Activated CD4-positive, alpha-beta T cell treated with anti-CD3 and anti-CD28 coated beads, Interleukin-10, Interleukin-2, amounts not matched to agents 100 ng/mL and 50 ng/mL, durations not matched to agents 16 hours and 8 hours (primary cell): ENCODE measurements around the gene AQP7.
"Not testable (repeated sequence)": the region's sequence is repeated elsewhere in the genome, so short reads cannot be mapped to it uniquely, and the experiment has no call there.

Experiments used
- DNase-seq: peaks from one replicate; pipeline ENCODE4 v3.0.0-alpha.2; 2020

The AQP7 gene

DNA sequence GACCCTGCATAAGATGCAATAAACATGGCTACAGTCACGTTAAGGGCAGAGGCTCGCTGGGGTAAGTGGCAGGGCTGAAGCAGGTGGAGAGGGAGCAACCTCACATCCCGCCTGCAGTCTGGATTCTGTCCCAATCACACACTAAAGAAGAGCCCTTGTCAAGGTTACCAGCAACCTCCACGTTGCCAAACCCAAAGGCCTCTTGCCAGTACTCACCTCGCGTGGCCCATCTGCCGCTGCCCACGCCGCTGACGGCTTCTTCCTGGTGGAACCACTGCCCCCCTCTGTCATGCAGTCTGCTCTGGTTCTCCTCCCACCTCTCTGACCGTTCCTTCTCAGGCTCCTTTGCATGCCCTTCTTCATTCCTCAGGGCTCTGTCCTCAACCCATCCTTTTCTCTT is 8.8 kb downstream of the AQP7 start:
- DNase-seq, result no peak

DNA sequence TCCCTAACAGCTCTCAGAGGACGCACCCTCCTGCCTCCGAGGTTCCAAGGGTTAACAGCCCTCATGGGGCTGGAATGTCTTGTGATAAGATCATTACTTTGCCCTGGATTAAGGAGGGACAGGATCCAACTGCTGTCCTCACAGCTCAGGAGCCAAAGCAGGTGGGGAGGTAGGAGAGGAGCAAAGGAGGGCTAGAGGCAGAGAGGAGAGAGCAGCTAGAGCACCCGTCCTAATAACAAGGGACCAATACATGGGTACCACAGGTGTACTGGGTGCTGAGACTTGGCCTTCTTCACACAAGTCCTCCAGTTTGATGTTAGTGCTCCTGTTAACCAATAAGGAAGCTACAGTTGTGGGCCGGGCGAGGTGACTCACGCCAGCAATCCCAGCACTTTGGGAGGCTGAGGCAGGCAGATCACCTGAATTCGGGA is 9.8 kb downstream of the AQP7 start:
- DNase-seq, result not testable (repeated sequence)

DNA sequence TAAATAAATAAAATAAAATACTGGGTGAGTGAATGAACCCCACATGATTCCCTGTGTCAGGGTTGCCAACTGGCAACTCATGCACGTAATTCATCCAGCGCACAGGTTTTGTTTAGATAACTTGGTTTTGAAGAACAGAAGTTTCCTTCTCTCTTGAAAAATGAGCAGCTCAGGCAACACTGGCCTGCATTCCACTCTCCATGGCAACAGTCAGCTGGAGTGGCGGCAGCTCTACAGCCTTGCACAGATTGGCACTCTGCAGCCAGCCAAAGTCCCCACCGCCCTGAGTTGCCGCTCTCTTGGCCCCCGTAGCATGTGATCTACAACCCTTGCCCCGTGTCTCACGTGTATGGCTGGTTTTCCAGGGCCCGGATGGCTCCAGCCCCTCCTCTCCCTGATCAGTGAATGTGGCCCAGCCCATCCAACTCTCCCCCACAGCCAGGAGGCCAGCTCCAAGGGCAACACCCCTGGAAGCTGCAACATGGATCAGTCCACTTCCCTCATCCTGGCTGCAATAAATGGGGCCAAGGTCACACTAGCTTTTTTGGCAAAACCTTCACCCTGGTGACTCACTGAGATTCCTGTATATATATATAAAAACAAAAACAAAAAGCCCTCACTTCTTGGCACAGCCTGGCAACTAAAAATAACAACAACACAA is 11.1 kb downstream of the AQP7 start:
- not testable (repeated sequence) for DNase-seq

DNA sequence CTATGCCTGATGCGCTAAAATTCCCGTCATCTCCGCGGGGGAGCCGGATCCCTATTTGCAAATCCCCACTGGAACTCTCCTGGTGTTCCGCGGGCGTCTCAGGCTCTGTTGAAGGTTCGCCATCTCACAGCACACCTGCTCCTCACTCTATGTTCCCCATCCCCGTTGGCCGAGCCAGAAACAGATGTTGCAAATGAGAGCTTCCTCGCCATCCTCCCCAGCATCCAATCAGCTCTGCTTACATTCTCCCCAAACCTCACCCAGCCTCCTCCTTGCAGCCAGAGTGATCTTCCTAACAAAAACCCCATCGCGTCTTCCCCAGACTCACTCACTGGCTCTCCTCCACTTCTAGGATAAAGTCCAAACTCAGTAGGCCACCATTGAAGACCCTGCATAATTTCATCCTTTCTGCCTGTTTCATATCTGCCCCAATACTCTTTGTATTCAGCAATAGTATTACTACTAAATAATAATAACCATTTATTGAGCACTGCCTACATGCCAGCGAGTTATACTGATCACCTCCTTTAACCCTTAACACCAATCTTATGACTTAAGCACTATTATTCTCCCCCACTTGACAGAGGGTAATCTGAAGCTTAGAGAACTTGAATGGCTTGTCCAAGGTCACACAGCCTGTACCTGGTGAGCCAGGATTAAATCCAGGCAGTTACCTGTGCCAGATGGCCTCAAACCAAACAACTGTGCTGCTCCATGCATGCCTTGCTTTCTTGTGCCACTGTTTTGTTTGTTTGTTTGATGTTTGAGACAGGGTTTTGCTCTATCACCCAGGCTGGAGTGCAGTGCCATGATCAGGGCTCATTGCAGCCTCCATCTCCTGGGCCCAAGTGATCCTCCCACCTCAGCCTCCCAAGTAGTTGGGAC is 14.0 kb downstream of the AQP7 start:
- DNase-seq, result no peak

DNA sequence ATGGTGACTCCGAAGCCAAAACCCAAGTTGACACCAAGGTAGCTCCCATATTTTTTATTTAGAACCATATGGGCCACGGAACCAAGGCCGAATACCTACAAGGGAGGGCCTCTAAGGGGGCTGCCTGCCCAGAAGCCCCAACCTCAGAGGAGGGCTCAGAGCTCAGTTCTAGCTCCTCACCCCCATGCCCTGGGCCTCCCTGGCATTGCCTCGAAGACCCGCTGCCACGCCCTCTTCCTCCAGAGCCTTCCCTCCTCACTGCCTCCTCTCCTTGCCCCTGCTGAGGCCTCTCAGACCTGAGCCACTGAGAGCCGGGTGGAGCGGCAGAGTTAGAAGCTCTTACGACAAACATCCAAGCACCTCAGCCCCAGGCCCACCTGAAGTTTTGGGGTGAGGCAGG is 15.4 kb downstream of the AQP7 start:
- not testable (repeated sequence) for DNase-seq

DNA sequence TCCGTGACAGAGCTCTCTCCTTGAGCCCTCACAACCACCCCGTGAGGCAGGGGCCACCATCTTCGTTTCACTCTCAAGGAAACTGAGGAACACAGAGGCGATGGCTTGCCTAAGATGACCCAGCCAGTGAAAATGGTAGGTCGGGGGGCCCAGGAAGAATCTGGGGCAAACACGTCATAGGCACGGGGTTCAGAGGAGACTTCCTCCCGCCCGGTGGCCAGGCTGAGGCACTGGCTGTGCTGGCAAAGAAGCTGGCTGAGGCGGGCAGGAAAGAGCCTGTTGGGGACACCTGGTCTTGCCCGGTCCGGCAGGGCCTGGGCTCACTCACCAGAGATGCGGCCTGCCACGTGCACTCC is 15.7 kb downstream of the AQP7 start:
- not testable (repeated sequence) for DNase-seq

DNA sequence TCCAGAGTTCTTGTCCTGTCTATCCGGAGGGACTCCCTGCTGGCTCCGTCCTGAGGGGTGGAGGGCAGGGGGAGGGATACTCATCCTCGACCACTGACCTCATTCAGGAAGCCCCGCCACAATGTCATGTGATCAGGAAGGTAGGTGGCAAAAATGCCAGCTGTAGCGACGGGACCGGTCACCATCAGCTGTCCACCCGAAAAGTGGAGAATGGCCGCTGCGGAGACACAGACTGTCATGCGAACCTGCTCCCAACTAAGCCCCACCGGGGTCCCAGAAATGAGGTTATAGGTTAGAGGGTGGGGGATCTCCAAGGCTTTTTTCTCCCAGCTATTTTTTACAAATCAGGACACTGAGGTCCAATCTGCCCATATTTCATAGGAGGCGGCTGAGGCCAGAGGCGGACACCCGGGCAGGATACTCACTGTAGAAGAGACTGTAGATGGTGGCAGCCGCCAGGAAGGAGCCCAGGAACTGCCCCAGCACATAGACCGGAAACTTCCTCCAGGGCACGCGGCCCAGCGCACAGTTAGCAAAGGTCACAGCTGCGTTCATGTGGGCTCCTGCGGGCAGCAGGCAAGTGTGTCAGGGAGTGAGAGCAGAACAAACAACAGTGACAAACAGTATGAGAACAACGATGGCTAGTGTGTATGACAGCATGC is 16.3 kb downstream of the AQP7 start:
- not testable (repeated sequence) for DNase-seq

DNA sequence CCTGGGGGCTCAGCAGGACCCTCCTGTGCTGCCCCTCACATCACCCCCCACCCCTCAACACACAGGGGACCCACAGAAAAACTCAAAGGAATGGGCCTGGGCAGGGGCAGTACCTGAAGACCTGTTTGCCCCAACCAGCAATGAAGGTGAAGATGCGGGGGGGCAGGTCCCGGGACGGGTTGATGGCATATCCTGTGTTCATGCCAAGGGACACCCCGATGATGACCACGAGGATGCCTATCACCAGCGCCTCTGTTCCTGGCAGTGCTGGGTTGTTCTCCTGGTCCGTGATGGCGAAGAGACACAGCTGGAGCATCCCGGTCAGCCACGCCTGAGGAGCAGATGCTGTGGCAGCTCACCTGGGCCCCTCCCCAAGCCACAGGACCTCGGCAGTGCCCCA is 16.8 kb downstream of the AQP7 start:
- DNase-seq, result not testable (repeated sequence)

DNA sequence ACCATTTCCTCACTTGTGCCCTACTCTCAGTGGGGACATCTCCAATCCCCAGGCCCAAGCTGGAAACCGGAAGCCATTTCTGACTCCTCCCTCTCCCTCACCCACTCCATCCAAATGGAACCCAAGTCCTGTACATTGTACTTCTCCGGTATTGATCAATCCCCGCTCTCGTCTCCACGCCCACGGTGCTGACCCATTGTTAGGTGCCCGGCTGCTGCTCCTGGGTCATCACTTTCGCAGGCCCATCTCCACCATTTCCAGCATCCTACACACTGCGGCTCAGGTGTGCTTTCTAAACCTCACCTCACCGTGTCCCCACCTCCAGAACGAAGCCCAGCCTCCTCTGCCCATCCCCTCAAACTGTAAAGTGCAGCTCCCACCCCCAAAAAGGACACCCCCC is 19.0 kb downstream of the AQP7 start:
- not testable (repeated sequence) for DNase-seq

DNA sequence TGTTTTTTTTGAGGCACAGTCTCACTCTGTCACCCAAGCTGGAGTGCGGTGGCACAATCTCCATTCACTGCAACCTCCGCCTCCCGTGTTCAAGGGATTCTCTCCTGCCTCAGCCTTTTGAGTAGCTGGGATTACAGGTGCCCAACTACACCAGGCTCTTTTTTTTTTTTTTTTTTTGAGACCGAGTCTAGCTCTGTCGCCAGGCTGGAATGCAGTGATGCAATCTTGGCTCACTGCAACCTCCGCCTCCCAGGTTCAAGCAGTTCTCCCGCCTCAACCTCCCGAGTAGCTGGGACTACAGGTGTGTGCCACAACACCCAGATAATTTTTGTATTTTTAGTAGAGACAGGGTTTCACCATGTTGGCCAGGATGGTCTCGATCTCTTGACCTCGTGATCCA is 20.0 kb downstream of the AQP7 start:
- DNase-seq, result not testable (repeated sequence)

DNA sequence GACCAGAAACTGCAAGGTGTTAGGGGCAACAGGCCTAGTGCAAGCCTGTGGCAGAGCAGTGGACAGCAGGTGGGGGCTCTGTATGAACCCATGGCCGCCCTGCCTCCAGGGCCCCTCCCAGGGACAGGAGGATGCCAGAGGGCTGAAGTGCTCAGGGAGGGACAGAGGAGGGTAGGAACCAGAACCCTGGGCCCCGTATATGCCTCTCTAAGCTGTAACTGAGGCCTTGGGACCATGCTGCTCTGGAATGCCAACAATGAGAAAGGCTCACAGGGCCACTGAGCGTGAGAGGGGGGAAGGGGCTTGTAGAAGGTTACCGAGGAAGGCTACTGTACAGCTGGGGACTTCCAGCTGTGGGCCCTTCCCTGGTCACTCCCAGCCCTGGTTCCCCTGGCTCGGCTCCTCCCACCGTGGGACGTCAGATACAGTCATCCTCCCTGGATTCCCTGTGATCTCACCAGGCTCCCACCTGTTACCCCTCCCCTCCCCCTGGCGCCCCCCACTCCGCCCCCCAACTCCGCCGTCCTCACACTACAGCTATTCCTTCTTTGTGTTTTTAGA is 21.1 kb downstream of the AQP7 start:
- no peak for DNase-seq

DNA sequence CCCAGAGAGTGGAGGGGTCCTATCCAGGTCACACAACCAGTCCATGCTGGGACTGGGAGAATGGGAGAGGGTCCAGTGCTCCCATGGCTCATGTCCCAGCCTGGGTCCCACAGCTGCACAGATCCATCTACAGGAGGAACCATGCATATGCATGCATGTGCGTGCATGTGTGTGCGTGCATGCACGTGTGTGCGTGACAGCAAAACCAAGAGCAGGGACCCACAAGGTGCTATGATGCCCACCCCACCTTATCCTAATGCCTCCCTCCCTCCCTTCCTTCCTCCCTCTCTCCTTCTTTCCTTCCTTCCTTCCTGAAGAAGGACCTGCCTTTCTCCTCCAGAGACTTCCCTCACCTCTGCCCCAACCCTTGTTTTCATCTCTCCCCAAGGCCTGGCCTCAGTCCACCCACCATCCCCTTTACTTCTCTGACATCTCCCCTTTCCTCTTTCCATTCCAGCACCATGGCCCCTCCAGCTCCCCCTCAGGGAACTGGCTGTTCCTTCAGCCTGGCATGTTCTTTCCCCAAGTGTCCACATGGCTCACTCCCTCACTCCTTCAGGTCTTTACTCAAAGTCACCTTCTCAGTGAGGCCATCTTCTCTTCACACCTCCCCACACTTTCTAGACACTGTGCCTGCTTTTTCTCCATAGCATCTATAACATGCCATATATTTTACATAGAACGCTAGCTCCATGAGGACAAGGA is 21.8 kb downstream of the AQP7 start:
- no peak for DNase-seq

DNA sequence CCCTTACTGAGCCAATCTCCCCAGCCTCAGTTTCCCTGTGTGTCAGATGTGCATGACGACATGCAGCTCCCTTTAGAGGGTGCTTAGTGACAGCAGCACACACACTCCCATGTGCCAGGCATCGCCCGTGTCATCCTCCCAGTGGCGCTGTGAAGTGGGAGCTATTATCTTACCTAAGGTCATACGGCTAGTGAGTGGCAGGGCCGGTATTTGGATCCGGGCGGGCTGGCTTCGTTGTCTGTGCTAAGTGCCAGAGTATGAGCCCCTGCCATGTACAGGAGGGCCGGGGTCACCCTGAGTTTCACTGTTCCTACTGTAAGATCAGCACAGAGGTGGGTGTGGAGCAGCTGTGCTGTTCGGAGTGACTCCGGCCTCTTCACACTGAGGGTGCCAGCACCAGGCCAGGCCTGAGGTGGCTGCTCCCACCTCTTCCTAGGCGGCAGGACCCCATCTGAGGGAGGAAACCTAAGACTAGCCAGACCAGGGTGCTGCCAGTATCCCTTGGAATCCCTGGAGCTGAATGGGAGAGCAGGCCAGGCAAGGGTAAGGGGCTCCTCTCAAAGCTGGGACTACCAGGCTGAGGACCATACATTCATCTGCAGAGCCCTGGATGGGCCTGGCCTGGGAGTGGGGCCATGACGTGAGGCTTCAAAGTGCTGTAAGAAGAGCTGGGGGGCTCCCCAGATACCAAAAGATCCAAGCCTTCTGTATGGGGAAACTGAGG is 22.5 kb downstream of the AQP7 start:
- no peak for DNase-seq

DNA sequence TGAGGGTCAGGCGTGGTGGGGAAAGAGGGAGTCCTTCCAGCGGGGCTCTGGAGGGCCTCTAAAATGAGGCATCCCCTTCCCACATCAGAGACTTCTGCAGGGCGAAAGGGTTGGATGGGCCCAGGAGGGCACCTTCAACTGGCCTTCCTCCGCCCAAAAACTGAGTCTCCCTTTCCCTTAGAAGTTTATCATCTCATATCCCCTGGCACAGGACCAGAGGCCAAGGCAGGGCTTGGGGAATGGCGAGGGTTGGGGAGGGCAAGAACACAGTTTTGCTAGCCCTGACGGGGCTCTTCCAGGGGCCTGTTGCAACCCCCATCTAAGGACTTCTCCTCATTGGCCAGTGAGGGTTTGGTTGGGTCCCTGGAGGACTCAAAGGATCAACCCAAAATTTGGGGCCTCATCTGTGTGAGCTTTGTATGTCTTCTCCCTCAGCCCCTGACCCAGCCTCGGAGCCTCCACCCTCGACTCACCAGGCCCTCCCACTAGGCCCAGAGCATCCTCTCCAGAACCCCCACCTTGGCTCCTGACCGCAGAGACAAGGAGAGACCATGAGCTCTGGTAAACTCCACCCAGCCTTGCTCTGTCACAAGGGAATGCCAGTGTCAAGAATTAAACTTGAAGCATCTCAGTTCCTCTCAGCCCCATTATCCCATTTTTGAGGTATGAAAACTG is 24.1 kb downstream of the AQP7 start:
- DNase-seq, result no peak

DNA sequence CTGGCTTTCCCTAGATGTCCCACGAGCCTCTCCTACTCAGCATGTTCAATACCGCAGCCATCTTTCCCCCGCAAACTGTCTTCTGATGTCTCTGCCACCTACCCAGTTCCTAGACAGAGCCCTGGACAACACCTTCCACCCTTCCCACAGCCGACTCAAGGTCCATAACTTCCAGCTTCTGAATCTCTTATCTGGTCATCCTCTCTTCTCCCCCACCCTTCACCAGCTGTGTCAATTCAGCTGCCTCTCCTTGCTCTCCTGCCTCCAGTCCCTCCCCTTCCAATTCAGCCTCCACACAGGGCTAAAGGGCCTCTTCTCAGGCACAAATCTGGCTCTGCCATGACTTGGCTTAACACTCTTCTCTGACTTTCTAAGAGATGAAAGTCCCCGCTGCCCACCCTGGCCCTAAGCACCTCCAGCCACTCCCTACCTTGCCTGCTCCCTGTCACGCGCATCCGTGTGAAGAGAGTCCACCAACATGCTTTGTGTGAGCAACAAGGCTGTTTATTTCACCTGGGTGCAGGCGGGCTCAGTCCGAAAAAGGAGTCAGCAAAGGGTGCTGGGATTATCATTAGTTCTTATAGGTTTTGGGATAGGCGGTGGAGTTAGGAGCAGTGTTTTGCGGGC is 25.2 kb downstream of the AQP7 start:
- DNase-seq, result no peak

DNA sequence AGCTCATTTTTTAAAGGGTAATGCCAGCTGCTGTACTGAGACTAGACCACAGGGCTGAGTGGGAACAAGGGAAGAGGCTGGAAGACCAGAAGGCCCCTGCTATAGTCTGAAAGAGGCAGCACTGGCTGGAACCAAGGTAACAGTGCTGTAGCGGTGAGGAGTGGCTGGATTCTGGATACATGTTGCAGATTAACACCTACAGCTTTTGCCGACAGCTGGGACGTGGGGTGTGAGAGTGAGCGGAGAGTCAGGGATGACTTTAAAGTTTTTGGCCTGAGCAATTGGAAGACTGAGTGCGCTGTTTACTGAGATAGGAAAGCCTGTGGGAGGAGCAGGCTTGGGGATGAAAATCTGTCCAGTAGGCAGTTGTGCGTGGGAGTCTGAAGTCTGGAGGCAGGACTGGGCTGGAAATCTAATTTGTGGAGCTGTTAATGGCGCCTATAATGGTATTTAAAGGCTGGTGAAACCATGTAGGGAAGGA is 26.5 kb downstream of the AQP7 start:
- no peak for DNase-seq

DNA sequence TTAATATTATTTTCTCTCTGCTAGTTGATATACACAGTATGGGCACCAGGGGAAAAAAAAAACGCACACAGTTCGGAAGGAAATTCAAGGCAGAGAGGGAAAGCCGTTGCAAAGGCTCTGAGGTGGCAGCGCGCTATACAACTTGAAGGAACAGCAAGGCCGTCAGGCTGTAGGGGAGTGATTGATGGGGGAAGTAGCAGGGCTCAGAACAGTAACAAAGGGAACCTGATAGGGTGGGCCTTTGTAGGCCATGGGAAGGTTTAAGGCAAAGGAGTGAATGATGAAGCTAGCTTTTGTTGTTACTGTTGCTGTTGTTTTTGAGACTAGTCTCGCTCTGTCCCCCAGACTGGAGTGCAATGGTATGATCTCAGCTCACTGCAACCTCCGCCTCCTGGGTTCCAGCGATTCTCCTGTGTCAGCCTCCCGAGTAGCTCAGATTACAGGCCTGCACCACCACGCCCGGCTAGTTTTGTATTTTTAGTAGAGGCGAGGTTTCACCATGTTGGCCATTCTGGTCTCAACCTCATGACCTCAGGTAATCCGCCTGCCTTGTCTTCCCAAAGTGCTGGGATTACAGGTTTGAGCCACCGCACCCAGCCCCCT is 27.0 kb downstream of the AQP7 start:
- no peak for DNase-seq

DNA sequence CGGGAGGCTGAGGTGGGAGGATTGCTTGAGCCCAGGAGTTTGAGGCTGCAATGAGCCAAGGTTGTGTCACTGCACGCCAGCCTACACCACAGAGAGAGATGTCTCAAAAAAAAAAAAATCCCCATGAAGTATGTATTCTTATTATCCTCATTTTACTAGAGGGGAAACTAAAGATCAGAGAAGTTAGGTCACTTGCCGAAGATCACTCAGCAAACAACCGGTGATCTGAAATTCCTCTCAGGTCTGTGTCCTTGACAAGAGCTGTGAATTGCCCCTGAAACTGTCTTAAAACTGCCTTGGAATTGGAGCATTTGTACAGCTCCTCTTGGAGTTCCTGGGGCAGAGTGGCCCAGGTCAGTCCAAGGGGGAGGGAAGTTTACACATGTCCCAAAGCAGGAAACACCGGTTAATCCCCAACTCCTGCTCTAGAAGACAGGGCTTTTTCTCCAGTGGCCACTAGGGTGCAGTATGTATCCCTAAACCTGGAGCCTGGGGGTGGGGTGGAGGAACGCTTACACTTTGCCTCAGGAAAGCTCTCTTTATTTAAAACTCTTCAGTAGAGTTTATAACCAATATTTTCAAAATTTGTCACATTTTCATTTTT is 27.6 kb downstream of the AQP7 start:
- peak; percentile 78 for DNase-seq

DNA sequence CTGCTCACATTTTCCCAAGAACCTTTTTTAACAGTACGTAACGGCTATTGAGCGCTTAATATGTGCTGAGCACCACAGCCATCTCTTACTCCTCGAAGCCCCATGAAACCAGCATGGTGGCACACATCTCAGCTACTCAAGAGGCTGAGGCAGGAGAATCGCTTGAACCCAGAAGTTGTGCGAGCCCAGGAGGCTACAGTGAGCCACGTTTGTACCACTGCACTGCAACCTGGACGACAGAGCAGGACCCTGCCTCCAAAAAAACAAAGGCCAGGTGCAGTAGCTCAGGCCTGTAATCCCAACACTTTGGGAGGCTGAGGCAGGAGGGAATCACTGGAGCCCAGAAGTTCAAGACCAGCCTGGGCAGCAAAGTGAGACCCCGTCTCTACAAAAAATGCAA is 28.2 kb downstream of the AQP7 start:
- no peak for DNase-seq

DNA sequence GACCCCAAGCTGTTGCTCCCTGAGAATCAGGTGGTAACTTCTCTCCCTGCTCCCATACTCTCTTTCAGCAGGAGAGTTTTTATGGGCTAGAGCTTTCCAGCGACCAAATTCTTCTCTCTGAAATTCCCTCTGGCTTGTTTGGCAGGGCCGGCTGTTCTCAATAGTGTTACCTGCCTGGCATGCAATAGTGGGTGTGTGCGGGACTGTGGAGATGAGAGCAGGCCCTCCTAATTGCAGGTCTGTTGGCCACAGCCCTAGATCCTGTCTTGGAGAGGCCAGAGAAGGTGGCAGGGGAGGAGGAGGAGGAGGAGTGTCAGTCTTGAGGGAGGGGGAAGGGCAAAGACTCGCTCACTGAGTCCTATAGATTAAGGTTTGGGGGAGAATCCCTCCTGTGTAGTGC is 29.5 kb downstream of the AQP7 start:
- DNase-seq, result no peak
